DMS 273 (cell line): ENCODE results near the gene HNRNPA2B1.
"Not testable (repeated sequence)": the region's sequence is repeated elsewhere in the genome, so short reads cannot be mapped to it uniquely, and the experiment has no call there.

Source experiments
- DNase-seq: peaks from one replicate; lab custom pipeline; 2025; ENCODE audit not compliant: unreplicated experiment; lab: John Stamatoyannopoulos, UW

Gene HNRNPA2B1

GRCh38 chr7:26166684-26167266 is 33.8 kb downstream of the HNRNPA2B1 start:
- no peak for DNase-seq

- DNase-seq = no peak
These were observed 34.4 kb downstream of the HNRNPA2B1 start for GRCh38 chr7:26165950-26166683.

- DNase-seq = not testable (repeated sequence)
These were observed 36.7 kb downstream of the HNRNPA2B1 start for GRCh38 chr7:26163804-26164203.

DNA sequence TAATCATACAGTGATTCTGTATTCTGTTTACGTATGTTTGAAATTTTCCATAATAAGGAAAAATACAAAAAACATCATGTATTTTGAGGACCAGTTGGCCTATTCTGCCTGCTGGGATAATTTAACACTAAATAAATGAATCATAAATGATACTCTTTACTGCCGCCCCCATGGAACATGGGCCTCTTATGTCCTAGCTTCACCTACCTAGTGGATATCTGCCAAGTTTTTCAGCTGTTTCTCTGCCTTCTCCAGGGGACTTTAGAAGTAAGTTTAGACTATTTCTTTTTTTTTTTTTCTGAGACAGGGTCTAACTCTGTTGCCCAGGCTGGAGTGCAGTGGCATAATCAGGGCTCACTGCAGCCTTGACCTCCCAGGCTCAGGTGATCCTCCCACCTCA is 38.1 kb downstream of the HNRNPA2B1 start:
- peak; percentile 52 for DNase-seq

GRCh38 chr7:26160896-26161295 is 39.6 kb downstream of the HNRNPA2B1 start:
- no peak for DNase-seq

DNA sequence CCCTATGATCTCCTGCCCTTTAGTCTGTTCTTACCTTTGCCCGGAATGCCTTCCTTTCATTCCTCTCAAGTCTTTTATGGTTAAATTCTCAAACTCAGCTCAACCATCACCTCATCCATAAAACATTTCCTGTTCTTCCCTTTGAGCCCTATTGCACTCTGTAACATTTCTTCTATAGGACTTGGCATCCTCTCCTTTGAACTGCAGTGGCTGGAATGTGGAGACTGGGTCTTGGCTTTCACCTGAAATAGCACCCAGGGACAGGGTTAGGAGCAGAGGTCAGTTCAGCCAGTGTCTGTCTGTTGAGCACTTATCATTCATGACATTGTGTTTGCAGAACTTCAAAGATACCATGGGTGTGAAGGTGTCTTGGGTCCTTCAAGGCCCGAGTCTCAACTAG is 41.3 kb downstream of the HNRNPA2B1 start:
- DNase-seq = no peak

DNA sequence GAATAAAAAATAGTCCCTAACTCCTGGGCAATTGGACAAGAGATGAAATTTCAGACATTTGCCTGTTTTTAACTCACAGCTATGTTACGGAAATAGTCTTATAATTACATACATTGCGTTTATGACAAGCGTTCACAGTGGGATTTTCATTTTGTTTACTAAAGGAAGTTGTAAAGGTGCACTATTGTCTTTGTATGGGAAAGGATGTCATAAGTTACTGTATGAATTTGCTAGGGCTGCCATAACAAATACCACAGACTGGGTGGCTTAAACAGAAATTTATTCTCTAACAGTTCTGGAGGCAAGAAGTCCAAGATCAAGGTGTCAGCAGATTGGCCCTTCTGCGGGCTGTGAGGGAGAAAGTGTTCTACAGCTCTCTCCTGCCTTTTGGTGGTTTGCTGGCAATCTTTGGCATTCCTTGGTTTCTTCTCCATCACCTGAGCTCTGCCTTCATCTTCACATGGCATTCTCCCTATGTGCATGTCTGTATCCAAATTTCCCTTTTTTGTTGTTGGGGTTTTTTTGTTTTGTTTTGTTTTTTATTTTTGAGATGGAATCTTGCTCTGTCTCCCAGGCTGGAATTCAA is 42.9 kb downstream of the HNRNPA2B1 start:
- no peak for DNase-seq

GRCh38 chr7:26156451-26157420 is 43.8 kb downstream of the HNRNPA2B1 start:
- DNase-seq = no peak

GRCh38 chr7:26155531-26156375 is 44.8 kb downstream of the HNRNPA2B1 start:
- no peak for DNase-seq

DNA sequence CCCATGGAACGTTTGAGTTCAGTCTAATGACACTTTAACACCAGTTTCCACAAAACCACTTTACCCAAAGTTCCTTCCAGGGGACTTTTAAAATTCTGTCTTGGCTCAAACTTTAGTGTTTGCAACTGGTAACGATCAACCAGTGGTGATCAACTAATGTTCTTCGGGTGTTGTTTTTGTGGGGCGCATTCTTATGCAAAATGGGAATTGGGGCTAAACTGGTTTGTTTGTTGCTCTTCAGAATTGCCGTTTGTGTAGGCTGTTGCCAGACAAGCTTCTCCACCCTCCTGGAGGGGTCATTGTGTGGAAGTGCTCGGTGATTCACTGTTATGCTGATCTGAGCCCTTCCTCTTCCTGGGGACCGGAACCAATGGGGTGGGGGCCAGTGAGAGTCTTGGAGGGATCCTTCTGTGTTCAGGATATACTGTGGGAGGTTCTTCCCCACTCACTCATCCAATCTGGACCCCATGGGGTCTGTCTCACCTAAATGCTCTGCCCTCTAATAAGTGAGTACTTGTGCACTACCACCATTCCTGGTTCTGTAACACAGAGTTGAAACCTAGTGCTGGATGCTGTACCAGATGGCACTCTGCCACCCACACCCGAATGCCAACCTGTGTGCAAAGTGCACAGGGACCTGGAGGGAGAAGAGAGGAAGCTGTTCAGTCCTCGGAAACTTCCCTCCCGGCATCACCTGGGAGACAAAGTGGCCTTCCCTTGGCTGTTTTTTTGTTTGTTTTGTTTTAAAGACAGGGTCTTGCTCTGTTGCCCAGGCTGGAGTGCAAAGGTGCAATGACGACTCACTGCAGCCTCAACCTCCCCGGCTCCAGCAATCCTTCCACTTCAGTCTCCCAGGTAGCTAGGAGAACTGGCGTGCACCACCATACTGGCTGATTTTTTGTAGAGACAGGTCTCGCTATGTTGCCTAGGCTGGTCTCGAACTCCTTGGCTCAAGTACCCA is 46.4 kb downstream of the HNRNPA2B1 start:
- no peak for DNase-seq

DNA sequence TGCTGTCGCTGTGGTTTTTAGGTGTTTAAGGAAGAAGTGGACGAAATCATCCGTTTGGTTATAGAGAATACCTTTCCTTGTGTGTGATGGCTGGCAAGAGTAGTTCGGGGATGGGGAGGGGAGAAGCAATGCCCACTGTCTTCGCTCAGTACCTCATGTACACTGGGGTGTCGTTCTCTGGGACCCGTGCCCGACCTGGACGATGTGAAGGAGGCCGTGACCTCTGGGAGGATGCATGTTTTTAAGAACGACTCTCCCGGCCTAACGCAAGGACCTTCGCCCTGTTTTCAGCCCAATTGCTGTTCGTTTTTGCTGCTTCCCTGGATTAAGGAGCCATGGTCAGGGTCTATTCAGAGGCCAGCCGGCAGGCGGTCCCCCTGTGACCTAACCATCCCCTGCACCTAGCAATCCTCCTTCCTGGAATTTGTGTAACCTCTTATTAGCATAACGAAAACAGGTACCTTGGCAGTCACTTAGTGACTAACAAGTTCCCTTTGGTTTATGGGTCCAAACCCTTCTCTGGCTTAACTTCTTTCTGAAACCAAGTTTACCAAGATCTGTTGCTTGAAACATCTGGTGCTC is 47.2 kb downstream of the HNRNPA2B1 start:
- peak; percentile 57 for DNase-seq

DNA sequence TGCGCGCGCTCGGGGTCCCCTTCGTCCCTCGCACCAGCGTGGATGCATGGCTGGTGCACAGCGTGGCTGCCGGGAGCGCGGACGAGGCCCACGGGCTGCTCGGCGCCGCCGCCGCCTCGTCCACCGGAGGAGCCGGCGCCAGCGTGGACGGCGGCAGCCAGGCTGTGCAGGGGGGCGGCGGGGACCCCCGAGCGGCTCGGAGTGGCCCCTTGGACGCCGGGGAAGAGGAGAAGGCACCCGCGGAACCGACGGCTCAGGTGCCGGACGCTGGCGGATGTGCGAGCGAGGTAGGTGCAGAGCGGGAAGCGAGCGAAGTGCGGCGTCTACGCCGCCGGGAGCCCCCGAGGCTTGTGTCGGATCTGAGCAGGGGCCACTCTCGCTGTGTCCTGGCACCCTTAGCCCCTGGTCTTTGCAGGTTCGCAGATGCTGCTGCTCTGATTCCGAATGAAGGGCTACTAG is 47.7 kb downstream of the HNRNPA2B1 start:
- DNase-seq = peak; percentile 53

DNA sequence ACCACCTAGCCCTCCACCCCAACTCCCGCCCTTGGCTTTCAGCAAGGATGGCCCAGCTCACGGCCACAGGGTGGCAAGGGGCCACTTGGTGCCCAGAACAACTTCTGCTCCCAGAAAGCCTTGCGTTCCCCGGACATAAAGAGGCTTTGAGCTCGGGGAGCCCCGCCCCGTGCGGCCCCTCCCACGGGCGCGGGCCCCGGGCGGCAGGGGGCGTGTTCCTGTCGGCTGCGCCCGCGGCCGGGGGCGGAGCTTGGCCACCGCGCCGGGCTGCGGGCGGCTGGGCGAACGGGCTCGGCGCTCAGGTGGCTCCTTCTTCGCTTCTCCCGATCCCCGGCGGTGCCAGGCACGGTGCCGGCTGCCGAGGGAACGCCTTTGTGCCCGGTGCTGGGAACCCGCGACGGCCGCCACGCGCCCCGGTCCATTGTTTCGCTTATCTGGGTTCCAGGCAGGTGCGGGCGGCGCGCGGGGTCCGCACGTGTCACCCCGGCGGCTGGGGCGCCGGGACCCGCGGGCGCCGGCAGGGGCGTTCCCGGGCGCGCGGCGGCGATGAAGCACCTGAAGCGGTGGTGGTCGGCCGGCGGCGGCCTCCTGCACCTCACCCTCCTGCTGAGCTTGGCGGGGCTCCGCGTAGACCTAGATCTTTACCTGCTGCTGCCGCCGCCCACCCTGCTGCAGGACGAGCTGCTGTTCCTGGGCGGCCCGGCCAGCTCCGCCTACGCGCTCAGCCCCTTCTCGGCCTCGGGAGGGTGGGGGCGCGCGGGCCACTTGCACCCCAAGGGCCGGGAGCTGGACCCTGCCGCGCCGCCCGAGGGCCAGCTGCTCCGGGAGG is 48.4 kb downstream of the HNRNPA2B1 start, which contains the start of gene NFE2L3:
Gene NFE2L3 (plus strand): TSS at position 246 of the 829 bp plus-strand sequence. CDS start 301 bp downstream, at position 547.
- DNase-seq = peak; percentile 97

GRCh38 chr7:26151650-26151952 is 48.9 kb downstream of the HNRNPA2B1 start:
- no peak for DNase-seq

- DNase-seq = peak; percentile 95
These were observed 49.5 kb downstream of the HNRNPA2B1 start for GRCh38 chr7:26151096-26151495.

GRCh38 chr7:26149391-26149977 is 51.1 kb downstream of the HNRNPA2B1 start:
- no peak for DNase-seq

DNA sequence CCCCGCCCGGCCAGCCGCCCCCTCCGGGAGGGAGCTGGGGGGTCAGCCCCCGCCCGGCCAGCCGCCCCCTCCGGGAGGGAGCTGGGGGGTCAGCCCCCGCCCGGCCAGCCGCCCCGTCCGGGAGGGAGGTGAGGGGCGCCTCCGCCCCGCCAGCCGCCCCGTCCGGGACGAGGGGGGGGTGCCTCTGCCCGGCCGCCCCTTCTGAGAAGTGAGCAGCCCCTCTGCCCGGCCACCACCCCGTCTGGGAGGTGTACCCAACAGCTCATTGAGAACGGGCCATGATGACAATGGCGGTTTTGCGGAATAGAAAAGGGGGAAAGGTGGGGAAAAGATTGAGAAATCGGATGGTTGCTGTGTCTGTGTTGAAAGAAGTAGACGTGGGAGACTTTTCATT is 52.2 kb downstream of the HNRNPA2B1 start:
- DNase-seq = not testable (repeated sequence)
